ENCODE results near the gene TFEB. TPM values are rescaled to one million over a fixed set of nuclear protein-coding genes. Genes with fewer than 3 reads are reported as not detected.

TFEB gene
- 10 to 100 TPM; 23.0 to 39.0 (median 34.9) TPM for total RNA-seq

- peak within 1 kb of the TSS; percentile 91 to 98 (median 94) for H3K27ac ChIP-seq
- H3K4me1 ChIP-seq = peaks cover 32 to 33% of the 10 kb centered on the region in 2 donors
- H3K36me3 ChIP-seq = no peaks in the 10 kb centered on the region
- TF ChIP-seq POLR2A (IDR thresholded peaks at IDR 0.05) = peak in 1 of 2 donors; percentile 90
- TF ChIP-seq, protein P1, sequence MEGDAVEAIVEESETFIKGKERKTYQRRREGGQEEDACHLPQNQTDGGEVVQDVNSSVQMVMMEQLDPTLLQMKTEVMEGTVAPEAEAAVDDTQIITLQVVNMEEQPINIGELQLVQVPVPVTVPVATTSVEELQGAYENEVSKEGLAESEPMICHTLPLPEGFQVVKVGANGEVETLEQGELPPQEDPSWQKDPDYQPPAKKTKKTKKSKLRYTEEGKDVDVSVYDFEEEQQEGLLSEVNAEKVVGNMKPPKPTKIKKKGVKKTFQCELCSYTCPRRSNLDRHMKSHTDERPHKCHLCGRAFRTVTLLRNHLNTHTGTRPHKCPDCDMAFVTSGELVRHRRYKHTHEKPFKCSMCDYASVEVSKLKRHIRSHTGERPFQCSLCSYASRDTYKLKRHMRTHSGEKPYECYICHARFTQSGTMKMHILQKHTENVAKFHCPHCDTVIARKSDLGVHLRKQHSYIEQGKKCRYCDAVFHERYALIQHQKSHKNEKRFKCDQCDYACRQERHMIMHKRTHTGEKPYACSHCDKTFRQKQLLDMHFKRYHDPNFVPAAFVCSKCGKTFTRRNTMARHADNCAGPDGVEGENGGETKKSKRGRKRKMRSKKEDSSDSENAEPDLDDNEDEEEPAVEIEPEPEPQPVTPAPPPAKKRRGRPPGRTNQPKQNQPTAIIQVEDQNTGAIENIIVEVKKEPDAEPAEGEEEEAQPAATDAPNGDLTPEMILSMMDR (IDR thresholded peaks at IDR 0.05) = peak; percentile 58 to 99 (median 92)
- no peaks in the 10 kb centered on the region for H3K9me3 ChIP-seq
- H3K27me3 ChIP-seq = no peaks in the 10 kb centered on the region
- DNase-seq = peak; percentile 96 to 97
- intact Hi-C loops (cut with DNase I) = loop anchor here (5.0 kb wide), 1 partner anchor 42 kb away; the partner anchor contains the start of gene FRS3
- 27 to 60% methylated on average over 5 to 12 of the region's 50 CpGs for WGBS, 2 donors
- H3K4me3 ChIP-seq (replicated peaks in 1 of 3) = peak within 1 kb of the TSS; percentile 80 to 89 (median 88)
Observed at GRCh38 chr6:41735427-41736185, at the start of gene TFEB. TSS of gene TFEB (minus strand) at chr6:41735608. CDS start at chr6:41691213, 44,395 bp downstream.

DNA sequence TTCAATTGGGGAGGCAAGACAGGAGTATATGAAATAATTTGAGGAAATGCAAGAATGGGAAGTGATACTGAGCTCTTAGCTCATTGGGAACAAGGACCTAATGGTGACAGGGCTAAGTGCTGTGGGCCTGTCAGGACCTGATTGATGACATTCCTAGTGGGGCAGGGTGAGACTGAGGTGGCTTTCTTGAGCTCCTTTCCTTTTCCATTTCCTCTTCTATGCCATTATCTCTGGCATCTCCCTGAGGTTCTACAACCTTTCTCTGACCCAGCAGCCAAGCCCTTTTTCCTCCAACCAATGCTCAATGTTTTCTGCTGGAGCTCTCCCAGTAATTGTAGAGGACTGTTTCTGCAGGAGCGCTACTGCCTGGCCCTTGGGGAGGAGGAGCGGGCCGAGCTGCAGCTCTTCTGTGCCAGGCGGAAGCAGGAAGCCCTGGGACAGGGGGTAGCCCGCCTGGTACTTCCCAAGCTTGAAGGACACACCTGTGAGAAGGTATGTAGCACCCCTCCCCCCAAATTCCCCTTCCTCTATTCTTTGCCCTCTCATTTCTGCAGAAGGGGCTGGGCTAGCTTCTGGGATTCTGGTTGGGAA lies 49.3 kb upstream of the TFEB start:
- H3K4me1 ChIP-seq = peaks cover 20 to 33% of the 10 kb centered on the region in 2 donors
- TF ChIP-seq, protein P1 (IDR thresholded peaks at IDR 0.05) = no peak
- TF ChIP-seq POLR2A (IDR thresholded peaks at IDR 0.05) = no peak
- H3K9me3 ChIP-seq = no peaks in the 10 kb centered on the region
- intact Hi-C loops (cut with DNase I) = loop anchor here (5.0 to 10.0 kb wide), 4 partner anchors 138 to 430 kb away; partner anchors contain the start of genes BYSL, MED20 and MRPS10
- DNase-seq = no peak
- H3K27ac ChIP-seq = no peak overlapping the region
- H3K4me3 ChIP-seq (replicated peaks in 1 of 3) = no peak overlapping the region
- no peaks in the 10 kb centered on the region for H3K27me3 ChIP-seq
- WGBS, 2 donors = 67 to 82% methylated on average over 5 of the region's 5 CpGs
- no peaks in the 10 kb centered on the region for H3K36me3 ChIP-seq

GRCh38 chr6:41783106-41783780 lies 47.8 kb upstream of the TFEB start:
- no peaks in the 10 kb centered on the region for H3K9me3 ChIP-seq
- H3K4me1 ChIP-seq = peaks cover 26 to 32% of the 10 kb centered on the region in 2 donors

DNA sequence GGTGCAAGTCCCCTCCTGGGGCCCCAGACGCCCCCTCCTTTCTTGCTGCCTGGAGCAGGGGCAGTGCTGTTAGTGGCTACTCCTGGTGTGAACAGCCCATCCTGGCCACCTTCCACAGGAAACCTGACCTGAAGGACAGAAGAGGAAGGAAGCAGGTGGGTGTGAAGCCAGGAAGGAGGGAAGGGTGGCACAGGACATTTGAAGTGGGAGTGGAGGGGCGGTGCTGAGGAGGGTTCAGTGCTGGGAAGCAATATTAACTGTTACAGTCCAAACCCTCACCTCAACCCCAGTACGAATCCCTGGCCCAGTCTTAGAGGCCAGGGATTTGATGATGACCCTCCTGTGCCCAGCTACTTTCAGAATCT lies 45.9 kb upstream of the TFEB start:
- Histone ChIP-seq H3K27me3 (no peaks in the 10 kb centered on the region), H3K4me3 (replicated peaks in 1 of 3) (peak overlapping the region in 1 of 3 donors; percentile 66), H3K27ac (peak overlapping the region; percentile 83 to 86 (median 85)), H3K9me3 (no peaks in the 10 kb centered on the region), H3K4me1 (peaks cover 26 to 32% of the 10 kb centered on the region in 2 donors), H3K36me3 (peaks cover 5 to 9% of the 10 kb centered on the region in 2 donors)
- intact Hi-C loops (cut with DNase I) = loop anchor here (5.0 to 10.0 kb wide), 2 partner anchors 261 to 433 kb away; partner anchors contain the start of gene MRPS10
- DNase-seq = peak; percentile 78 to 83
- TF ChIP-seq POLR2A (IDR thresholded peaks at IDR 0.05) = no peak
- TF ChIP-seq, protein P1 (IDR thresholded peaks at IDR 0.05) = no peak
- 6 to 12% methylated on average over 3 of the region's 3 CpGs for WGBS, 2 donors

More at GRCh38 chr6:41783106-41783780, 47.8 kb upstream of the TFEB start:
- H3K4me3 ChIP-seq (replicated peaks in 1 of 3) = no peak overlapping the region
- H3K36me3 ChIP-seq = no peaks in the 10 kb centered on the region
- no peaks in the 10 kb centered on the region for H3K27me3 ChIP-seq
- DNase-seq = no peak
- WGBS, 2 donors = 81 to 86% methylated on average over 6 of the region's 6 CpGs
- TF ChIP-seq, protein P1 (IDR thresholded peaks at IDR 0.05) = no peak
- no peak for TF ChIP-seq POLR2A (IDR thresholded peaks at IDR 0.05)
- intact Hi-C loops (cut with DNase I) = loop anchor here (5.0 to 10.0 kb wide), 2 partner anchors 259 to 432 kb away; partner anchors contain the start of gene MRPS10
- H3K27ac ChIP-seq = no peak overlapping the region

All from thyroid gland (tissue), 4 donors.